Fibroblast of gingiva (primary cell): ENCODE measurements around the gene RIOK2.

Experiments used
- DNase-seq: peaks from one replicate; pipeline ENCODE4 v3.0.0-alpha.2; 2011; ENCODE audit warnings: low read depth

RIOK2 gene

GRCh38 chr5:97125125-97125683, 57.8 kb downstream of the RIOK2 start:
- no peak for DNase-seq

GRCh38 chr5:97124335-97124734, 58.7 kb downstream of the RIOK2 start:
- DNase-seq, result no peak

- no peak for DNase-seq
These were observed 61.2 kb downstream of the RIOK2 start for GRCh38 chr5:97121848-97122247.

- DNase-seq, result no peak
These were observed 62.9 kb downstream of the RIOK2 start for GRCh38 chr5:97120195-97120594.

- no peak for DNase-seq
These were observed 64.0 kb downstream of the RIOK2 start for GRCh38 chr5:97119007-97119390.

- no peak for DNase-seq
These were observed 64.6 kb downstream of the RIOK2 start for GRCh38 chr5:97118261-97119006.

- no peak for DNase-seq
These were observed 67.1 kb downstream of the RIOK2 start for GRCh38 chr5:97115932-97116331.

GRCh38 chr5:97112230-97112629, 70.8 kb downstream of the RIOK2 start:
- DNase-seq, result no peak

GRCh38 chr5:97111616-97112015, 71.4 kb downstream of the RIOK2 start:
- no peak for DNase-seq

GRCh38 chr5:97111004-97111403, 72.0 kb downstream of the RIOK2 start:
- DNase-seq, result no peak
